ENCODE results near the gene SIX4.

GRCh38 chr14:60679566-60680258 is 44.4 kb downstream of the SIX4 start:
- TF ChIP-seq CTCF (conservative IDR thresholded peaks at IDR 0.05 in 1 of 2, IDR thresholded peaks at IDR 0.05 in 1 of 2; ENCODE audit: low read depth in 1 of 2, low read length in 2 of 2) (no peak), EZH2 (IDR thresholded peaks at IDR 0.05; ENCODE audit: low read length, missing control alignments) (no peak)
